ENCODE data around the gene KIF17. TPM values are rescaled to one million over a fixed set of nuclear protein-coding genes. Genes with fewer than 3 reads are reported as not detected.

Gene KIF17
- total and polyA plus RNA-seq, 8 donors: 0.20 to 1.1 (median 0.69) TPM

DNA sequence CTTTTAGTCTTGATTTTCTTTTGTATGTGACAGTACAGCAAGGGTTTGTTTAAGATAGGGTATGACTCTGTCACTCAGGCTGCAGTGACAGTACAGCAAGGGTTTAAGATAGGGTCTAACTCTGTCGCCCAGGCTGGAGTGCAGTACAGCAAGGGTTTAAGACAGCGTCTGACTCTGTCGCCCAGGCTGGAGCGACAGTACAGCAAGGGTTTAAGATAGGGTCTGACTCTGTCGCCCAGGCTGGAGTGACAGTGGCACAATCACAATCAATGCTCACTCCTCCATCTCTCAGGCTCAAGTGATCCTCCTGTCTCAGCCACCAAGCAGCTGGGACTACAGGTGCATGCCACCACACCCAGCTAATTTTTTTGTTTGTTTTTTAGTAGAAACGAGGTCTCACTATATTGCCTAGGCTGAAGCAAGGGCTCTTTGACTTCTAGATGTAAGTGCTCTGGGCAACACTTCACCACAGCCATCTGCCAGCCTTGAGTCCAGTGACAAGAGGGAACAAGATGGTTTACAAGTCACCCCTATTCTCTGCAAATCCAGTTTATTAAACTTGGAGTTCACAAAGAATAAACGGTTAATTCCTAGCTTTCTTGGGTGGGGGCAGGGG lies 15.7 kb upstream of the KIF17 start:
- Histone ChIP-seq H3K4me1 (peaks cover 4 to 9% (median 8%) of the 10 kb centered on the region in 3 donors), H3K27me3 (no peaks in the 10 kb centered on the region), H3K9me3 (no peaks in the 10 kb centered on the region), H3K36me3 (no peaks in the 10 kb centered on the region), H3K27ac (peak overlapping the region in 2 of 4 donors; percentile 10 to 30), H3K4me3 (peak overlapping the region in 2 of 4 donors; percentile 51 to 53)
- intact Hi-C loops (cut with DNase I): no loop called here
- FAIRE-seq (no peak), DNase-seq (no peak), ATAC-seq (peak in 2 of 4 donors; percentile 14 to 20)
- 11 to 15% methylated on average over 7 of the region's 7 CpGs for WGBS, 2 donors
- TF ChIP-seq, protein P1, sequence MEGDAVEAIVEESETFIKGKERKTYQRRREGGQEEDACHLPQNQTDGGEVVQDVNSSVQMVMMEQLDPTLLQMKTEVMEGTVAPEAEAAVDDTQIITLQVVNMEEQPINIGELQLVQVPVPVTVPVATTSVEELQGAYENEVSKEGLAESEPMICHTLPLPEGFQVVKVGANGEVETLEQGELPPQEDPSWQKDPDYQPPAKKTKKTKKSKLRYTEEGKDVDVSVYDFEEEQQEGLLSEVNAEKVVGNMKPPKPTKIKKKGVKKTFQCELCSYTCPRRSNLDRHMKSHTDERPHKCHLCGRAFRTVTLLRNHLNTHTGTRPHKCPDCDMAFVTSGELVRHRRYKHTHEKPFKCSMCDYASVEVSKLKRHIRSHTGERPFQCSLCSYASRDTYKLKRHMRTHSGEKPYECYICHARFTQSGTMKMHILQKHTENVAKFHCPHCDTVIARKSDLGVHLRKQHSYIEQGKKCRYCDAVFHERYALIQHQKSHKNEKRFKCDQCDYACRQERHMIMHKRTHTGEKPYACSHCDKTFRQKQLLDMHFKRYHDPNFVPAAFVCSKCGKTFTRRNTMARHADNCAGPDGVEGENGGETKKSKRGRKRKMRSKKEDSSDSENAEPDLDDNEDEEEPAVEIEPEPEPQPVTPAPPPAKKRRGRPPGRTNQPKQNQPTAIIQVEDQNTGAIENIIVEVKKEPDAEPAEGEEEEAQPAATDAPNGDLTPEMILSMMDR (IDR thresholded peaks at IDR 0.05): no peak

DNA sequence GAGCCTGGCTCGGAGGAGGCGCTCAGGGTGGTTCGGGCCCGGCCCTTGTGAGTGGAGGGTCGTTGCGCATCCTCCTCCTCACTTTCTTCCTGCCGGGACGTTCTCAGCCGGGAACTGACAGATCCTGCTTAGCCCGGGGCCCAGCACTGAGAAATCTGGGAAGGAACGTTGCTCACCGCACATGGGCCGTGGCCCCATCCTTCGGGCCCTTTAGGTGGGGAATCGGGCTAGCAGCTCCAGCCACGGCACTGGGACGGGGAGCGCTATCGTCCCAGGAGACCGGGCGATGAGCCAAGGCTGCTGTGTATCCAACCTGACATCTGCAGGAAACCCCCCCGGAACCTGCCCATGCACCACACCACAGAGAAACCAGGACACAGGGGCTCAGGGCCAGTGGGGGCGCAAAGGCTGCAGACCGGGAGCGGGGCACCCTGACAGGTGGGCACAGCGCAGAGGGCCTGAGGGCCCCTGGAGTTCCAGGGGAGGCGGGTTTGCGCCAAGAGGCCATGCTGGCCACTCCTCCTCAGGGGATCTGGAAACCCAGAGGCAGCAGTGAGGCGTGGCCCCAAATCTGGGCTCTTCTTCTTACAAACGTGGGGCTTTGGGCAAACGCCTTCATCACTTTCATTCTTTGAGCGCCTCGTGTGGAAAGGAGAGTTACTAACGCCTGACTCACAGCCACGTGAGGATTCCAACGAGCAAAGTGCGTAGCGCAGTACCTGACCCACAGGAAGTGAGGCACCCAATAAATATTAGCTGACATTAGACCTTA lies 15.0 kb upstream of the KIF17 start, which contains the start of gene SH2D5:
SH2D5 (minus strand) TSS at position 116 of the 772 bp plus-strand sequence. CDS start 4,659 bp downstream, outside the sequence.
- DNase-seq (peak; percentile 68 to 84 (median 76)), ATAC-seq (peak; percentile 88 to 89 (median 88)), FAIRE-seq (peak; percentile 74)
- H3K27ac ChIP-seq: peak within 1 kb of the TSS in 2 of 4 donors; percentile 10 to 30
- no peaks in the 10 kb centered on the region for H3K27me3 ChIP-seq
- H3K36me3 ChIP-seq: no peaks in the 10 kb centered on the region
- H3K4me3 ChIP-seq: peak within 1 kb of the TSS; percentile 33 to 53 (median 47)
- peaks cover 4 to 9% (median 8%) of the 10 kb centered on the region in 3 donors for H3K4me1 ChIP-seq
- TF ChIP-seq, protein P1 (IDR thresholded peaks at IDR 0.05): peak in 1 of 4 donors; percentile 7
- WGBS, 2 donors: 1 to 2% methylated on average over 38 of the region's 38 CpGs
- intact Hi-C loops (cut with DNase I): no loop called here
- no peaks in the 10 kb centered on the region for H3K9me3 ChIP-seq

DNA sequence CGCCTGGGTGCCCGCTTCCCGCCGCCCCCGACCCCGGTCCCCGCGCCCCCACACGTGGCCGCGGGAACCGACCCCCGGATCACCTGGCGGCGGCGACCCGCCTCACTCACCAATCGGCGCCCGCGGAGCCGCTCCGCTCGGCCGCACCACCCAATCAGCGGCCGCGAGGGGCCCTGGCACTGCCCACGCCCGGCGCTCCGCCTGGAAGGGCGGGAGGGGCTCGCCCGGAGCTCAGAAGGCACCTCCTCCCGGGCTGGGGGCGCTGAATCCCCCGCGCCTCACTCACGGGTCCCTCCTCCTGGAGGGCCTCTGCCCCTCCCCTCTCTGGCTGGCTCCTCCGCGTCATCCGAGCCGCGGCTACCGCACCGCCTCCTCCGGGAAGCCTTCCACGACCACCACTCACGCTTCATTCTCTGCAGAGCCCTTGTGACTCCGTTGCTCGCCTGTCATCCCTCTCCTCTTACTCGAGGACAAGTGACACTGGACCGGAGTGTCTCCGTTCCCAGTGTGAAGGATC lies 14.3 kb upstream of the KIF17 start:
- peaks cover 4 to 9% (median 8%) of the 10 kb centered on the region in 3 donors for H3K4me1 ChIP-seq

DNA sequence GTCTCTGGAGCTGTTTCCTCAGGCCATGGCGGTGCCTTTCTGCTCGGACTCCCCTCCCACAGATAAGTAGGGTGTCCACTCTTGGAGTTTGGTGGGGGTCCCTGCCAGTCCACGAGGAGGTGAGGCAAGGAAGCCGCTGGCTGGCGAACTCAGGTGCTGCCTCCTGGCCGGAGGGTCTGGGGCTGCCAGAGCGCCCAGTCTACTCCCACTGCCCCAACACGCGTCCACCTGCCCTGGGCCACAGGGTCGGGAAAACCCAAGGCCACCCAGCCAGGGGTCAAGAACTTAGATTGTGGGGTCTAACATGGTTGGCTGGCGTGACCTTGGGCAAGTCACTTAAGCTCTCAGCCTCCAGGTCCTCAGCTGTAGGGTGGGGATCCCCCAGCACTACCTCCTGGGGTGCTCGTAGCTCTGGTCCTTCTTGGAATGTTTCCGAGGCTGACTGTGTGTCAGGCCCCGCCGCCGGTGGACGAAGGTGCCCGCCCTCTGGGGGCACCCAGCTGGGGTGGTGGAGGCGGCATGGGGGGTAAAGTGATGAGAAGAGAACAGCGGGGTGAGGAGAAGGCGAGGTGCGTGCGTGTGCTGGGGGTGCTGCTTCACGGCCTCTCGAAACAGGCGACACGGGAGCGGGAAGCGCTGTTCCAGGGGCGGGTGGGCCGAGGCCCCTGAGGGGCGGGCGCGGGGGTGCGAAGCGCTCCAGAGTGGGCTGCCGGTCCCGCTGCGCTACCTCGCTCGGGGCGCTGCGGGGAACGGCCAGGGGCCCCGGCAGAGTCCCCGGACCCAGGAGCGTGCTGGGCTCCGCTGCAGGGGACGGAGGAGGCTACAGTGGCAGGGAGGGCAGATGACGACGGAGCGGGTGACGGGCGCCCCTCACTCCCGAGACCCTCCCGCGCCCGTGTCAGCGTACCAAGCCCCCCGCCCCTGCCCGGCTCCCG lies 13.5 kb upstream of the KIF17 start:
- TF ChIP-seq, protein P1 (IDR thresholded peaks at IDR 0.05): no peak
- Histone ChIP-seq H3K9me3 (no peaks in the 10 kb centered on the region), H3K27me3 (no peaks in the 10 kb centered on the region), H3K4me1 (peaks cover 4 to 9% (median 8%) of the 10 kb centered on the region in 3 donors), H3K27ac (no peak overlapping the region), H3K4me3 (peak overlapping the region; percentile 33 to 53 (median 47)), H3K36me3 (no peaks in the 10 kb centered on the region)
- peak in 1 of 4 donors; percentile 6 for ATAC-seq
- peak in 3 of 6 donors; percentile 20 to 72 (median 40) for DNase-seq
- 14 to 19% methylated on average over 44 to 62 of the region's 62 CpGs for WGBS, 2 donors
- intact Hi-C loops (cut with DNase I): no loop called here
- no peak for FAIRE-seq

More for the DNA sequence above, 14.3 kb upstream of the KIF17 start:
- H3K27me3 ChIP-seq: no peaks in the 10 kb centered on the region
- peak in 5 of 6 donors; percentile 26 to 82 (median 64) for DNase-seq
- intact Hi-C loops (cut with DNase I): no loop called here
- no peak overlapping the region for H3K27ac ChIP-seq
- WGBS, 2 donors: 1% methylated on average over 21 to 55 of the region's 55 CpGs
- ATAC-seq: peak; percentile 57 to 76 (median 73)
- TF ChIP-seq, protein P1 (IDR thresholded peaks at IDR 0.05): no peak
- H3K36me3 ChIP-seq: no peaks in the 10 kb centered on the region
- H3K4me3 ChIP-seq: peak overlapping the region; percentile 33 to 53 (median 47)
- no peak for FAIRE-seq
- H3K9me3 ChIP-seq: no peaks in the 10 kb centered on the region
